Mesendoderm (in vitro differentiated cells): ENCODE results near the gene NDUFAF8.

ENCODE experiments used
- DNase-seq: peaks from one replicate; pipeline ENCODE4 v3.0.0; 2013
- H2AK5ac ChIP-seq: 2 replicates; pipeline ENCODE4 v1.6.1; 2013; ENCODE audit warnings: low read length, inconsistent platforms
- H2BK120ac ChIP-seq: 2 replicates; pipeline ENCODE4 v1.6.1; 2013; ENCODE audit warnings: low read depth, mild to moderate bottlenecking, low read length, moderate library complexity, mixed read lengths
- H2BK15ac ChIP-seq: replicated peaks from 2 replicates; pipeline ENCODE4 v1.6.1; 2013; ENCODE audit warnings: low read depth, mild to moderate bottlenecking, moderate library complexity
- H2BK5ac ChIP-seq: 2 replicates; pipeline ENCODE4 v1.6.1; 2013; ENCODE audit warnings: low read length, inconsistent platforms
- H3K18ac ChIP-seq: 2 replicates; pipeline ENCODE4 v1.6.1; 2013; ENCODE audit warnings: mild to moderate bottlenecking, low read length, mixed read lengths
- H3K23ac ChIP-seq: one replicate; pipeline ENCODE4 v1.6.1; 2013; ENCODE audit warnings: low read length
- H3K27ac ChIP-seq: 2 replicates; pipeline ENCODE4 v1.5.1; 2013; ENCODE audit warnings: low read depth, mild to moderate bottlenecking, inconsistent platforms, low read length, moderate library complexity
- H3K27me3 ChIP-seq: 2 replicates; pipeline ENCODE4 v1.6.1; 2013; ENCODE audit warnings: low read length, control low read depth, mild to moderate bottlenecking, inconsistent platforms; ENCODE audit not compliant: insufficient read depth, poor library complexity
- H3K36me3 ChIP-seq: 2 replicates; pipeline ENCODE4 v1.6.1; 2013; ENCODE audit warnings: low read length, inconsistent platforms; ENCODE audit not compliant: control insufficient read depth, insufficient read depth
- H3K4ac ChIP-seq: one replicate; pipeline ENCODE4 v1.6.1; 2013; ENCODE audit warnings: low read depth, mild to moderate bottlenecking, low read length, moderate library complexity
- H3K4me1 ChIP-seq: 2 replicates; pipeline ENCODE4 v1.6.1; 2013; ENCODE audit warnings: low read depth, low read length, inconsistent platforms; ENCODE audit not compliant: control insufficient read depth
- H3K4me2 ChIP-seq: 2 replicates; pipeline ENCODE4 v1.6.1; 2013; ENCODE audit warnings: low read length
- H3K4me3 ChIP-seq: 2 replicates; pipeline ENCODE4 v1.5.1; 2013; ENCODE audit warnings: mild to moderate bottlenecking, low read length
- H3K56ac ChIP-seq: one replicate; pipeline ENCODE4 v1.6.1; 2013; ENCODE audit warnings: low read length
- H3K79me1 ChIP-seq: 2 replicates; pipeline ENCODE4 v1.6.1; 2013; ENCODE audit warnings: low read length, inconsistent platforms
- H3K79me2 ChIP-seq: 2 replicates; pipeline ENCODE4 v1.6.1; 2013; ENCODE audit warnings: mild to moderate bottlenecking, low read length; ENCODE audit not compliant: control insufficient read depth, insufficient read depth
- H3K9ac ChIP-seq: 2 replicates; pipeline ENCODE4 v1.6.1; 2013; ENCODE audit warnings: low read length, inconsistent platforms
- H4K5ac ChIP-seq: one replicate; pipeline ENCODE4 v1.6.1; 2013; ENCODE audit warnings: low read length
- H4K8ac ChIP-seq: one replicate; pipeline ENCODE4 v1.6.1; 2013; ENCODE audit warnings: low read depth, mild to moderate bottlenecking, control low read depth, low read length, moderate library complexity
- WGBS: extraction: QIAGEN DNeasy Blood & Tissue Kit; methylation state at CpG from one replicate; pipeline ENCODE4 v1.1.7; 2013; ENCODE audit warnings: low lambda C conversion rate, missing lambda C conversion rate; ENCODE audit not compliant: insufficient coverage; ENCODE audit errors: extremely low coverage; 5-methylcytosine and 5-hydroxymethylcytosine counted together

The NDUFAF8 gene

GRCh38 chr17:81270279-81270678 is 31.2 kb downstream of the NDUFAF8 start:
- Histone ChIP-seq H3K23ac (no peak overlapping the region), H3K4ac (no peak overlapping the region), H3K79me2 (no peaks in the 10 kb centered on the region), H4K8ac (no peak overlapping the region), H4K5ac (no peak overlapping the region), H3K79me1 (no peaks in the 10 kb centered on the region), H3K4me3 (no peak overlapping the region), H3K18ac (no peak overlapping the region), H2BK5ac (no peak overlapping the region), H2BK15ac (no peak overlapping the region), H3K4me2 (no peak overlapping the region), H3K9ac (no peak overlapping the region), H2BK120ac (no peak overlapping the region), H2AK5ac (no peak overlapping the region), H3K27ac (no peak overlapping the region), H3K27me3 (no peaks in the 10 kb centered on the region), H3K36me3 (peaks cover 3% of the 10 kb centered on the region), H3K56ac (no peak overlapping the region), H3K4me1 (no peaks in the 10 kb centered on the region)
- DNase-seq = no peak
- no CpG with 5 or more reads among the region's 18 CpGs for WGBS

DNA sequence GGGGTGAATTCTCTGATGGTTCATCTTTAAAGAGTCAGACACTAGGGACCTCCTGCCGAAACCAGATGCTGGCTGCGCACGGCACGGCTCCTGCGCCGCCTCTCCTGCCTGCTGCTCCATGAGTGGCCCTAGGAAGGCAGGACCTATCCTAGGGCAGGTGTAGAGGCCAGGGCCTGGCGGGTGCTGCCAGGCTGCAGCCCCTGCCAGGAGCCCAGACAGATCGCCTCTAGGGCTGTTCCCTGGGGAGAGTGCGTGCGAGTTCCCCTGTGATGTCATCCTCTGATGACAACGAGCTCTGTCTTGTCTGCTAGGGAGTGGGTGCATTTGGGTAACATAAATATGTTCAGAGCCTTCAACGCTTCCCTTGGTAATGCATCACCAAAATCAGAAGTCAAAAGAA is 32.1 kb downstream of the NDUFAF8 start:
- Histone ChIP-seq H3K36me3 (peaks cover 3% of the 10 kb centered on the region), H3K4me1 (no peaks in the 10 kb centered on the region), H3K56ac (no peak overlapping the region), H2AK5ac (no peak overlapping the region), H4K8ac (no peak overlapping the region), H2BK120ac (no peak overlapping the region), H4K5ac (no peak overlapping the region), H3K4ac (no peak overlapping the region), H3K79me1 (no peaks in the 10 kb centered on the region), H3K27me3 (no peaks in the 10 kb centered on the region), H3K4me3 (no peak overlapping the region), H3K23ac (no peak overlapping the region), H3K79me2 (no peaks in the 10 kb centered on the region), H3K4me2 (no peak overlapping the region), H2BK15ac (no peak overlapping the region), H3K18ac (no peak overlapping the region), H3K9ac (no peak overlapping the region), H3K27ac (no peak overlapping the region), H2BK5ac (no peak overlapping the region)
- DNase-seq = no peak
- WGBS = no CpG with 5 or more reads among the region's 12 CpGs

- Histone ChIP-seq H3K23ac (no peak overlapping the region), H3K79me2 (no peaks in the 10 kb centered on the region), H3K27me3 (no peaks in the 10 kb centered on the region), H4K8ac (no peak overlapping the region), H3K79me1 (no peaks in the 10 kb centered on the region), H2BK5ac (no peak overlapping the region), H3K36me3 (peaks cover 3% of the 10 kb centered on the region), H3K4me3 (no peak overlapping the region), H3K18ac (no peak overlapping the region), H2BK15ac (no peak overlapping the region), H2AK5ac (no peak overlapping the region), H3K56ac (no peak overlapping the region), H3K4me2 (no peak overlapping the region), H3K27ac (no peak overlapping the region), H2BK120ac (no peak overlapping the region), H4K5ac (no peak overlapping the region), H3K4ac (no peak overlapping the region), H3K4me1 (no peaks in the 10 kb centered on the region), H3K9ac (no peak overlapping the region)
- DNase-seq = no peak
- WGBS = no CpG with 5 or more reads among the region's 12 CpGs
Observed at GRCh38 chr17:81272616-81273015, 33.5 kb downstream of the NDUFAF8 start.

- Histone ChIP-seq H3K4me1 (no peaks in the 10 kb centered on the region), H3K4me3 (no peak overlapping the region), H3K36me3 (peaks cover 3% of the 10 kb centered on the region), H3K27ac (no peak overlapping the region), H3K56ac (no peak overlapping the region), H4K5ac (no peak overlapping the region), H3K23ac (no peak overlapping the region), H4K8ac (no peak overlapping the region), H3K79me2 (no peaks in the 10 kb centered on the region), H2BK120ac (no peak overlapping the region), H2BK5ac (no peak overlapping the region), H2BK15ac (no peak overlapping the region), H3K4me2 (no peak overlapping the region), H3K9ac (no peak overlapping the region), H3K27me3 (no peaks in the 10 kb centered on the region), H2AK5ac (no peak overlapping the region), H3K79me1 (no peaks in the 10 kb centered on the region), H3K18ac (no peak overlapping the region), H3K4ac (no peak overlapping the region)
- no CpG with 5 or more reads among the region's 31 CpGs for WGBS
- DNase-seq = no peak
Observed at GRCh38 chr17:81273698-81274470, 34.8 kb downstream of the NDUFAF8 start.

GRCh38 chr17:81274471-81274855 is 35.3 kb downstream of the NDUFAF8 start:
- Histone ChIP-seq H3K79me2 (no peaks in the 10 kb centered on the region), H3K4me2 (no peak overlapping the region), H3K4me3 (no peak overlapping the region), H3K27me3 (no peaks in the 10 kb centered on the region), H3K4me1 (no peaks in the 10 kb centered on the region), H2BK120ac (no peak overlapping the region), H3K27ac (no peak overlapping the region), H3K36me3 (peaks cover 3% of the 10 kb centered on the region), H3K79me1 (no peaks in the 10 kb centered on the region), H3K9ac (no peak overlapping the region), H2BK15ac (no peak overlapping the region), H3K56ac (no peak overlapping the region), H3K23ac (no peak overlapping the region), H2BK5ac (no peak overlapping the region), H2AK5ac (no peak overlapping the region), H3K4ac (no peak overlapping the region), H4K8ac (no peak overlapping the region), H4K5ac (no peak overlapping the region), H3K18ac (no peak overlapping the region)
- no peak for DNase-seq
- WGBS = no CpG with 5 or more reads among the region's 14 CpGs

- Histone ChIP-seq H3K79me2 (no peaks in the 10 kb centered on the region), H2BK15ac (no peak overlapping the region), H3K36me3 (peaks cover 3% of the 10 kb centered on the region), H3K9ac (no peak overlapping the region), H3K18ac (no peak overlapping the region), H3K79me1 (no peaks in the 10 kb centered on the region), H2AK5ac (no peak overlapping the region), H3K4me3 (no peak overlapping the region), H2BK5ac (no peak overlapping the region), H4K5ac (no peak overlapping the region), H2BK120ac (no peak overlapping the region), H3K4me2 (no peak overlapping the region), H3K56ac (no peak overlapping the region), H3K4ac (no peak overlapping the region), H3K27ac (no peak overlapping the region), H3K4me1 (no peaks in the 10 kb centered on the region), H4K8ac (no peak overlapping the region), H3K23ac (no peak overlapping the region), H3K27me3 (no peaks in the 10 kb centered on the region)
- no peak for DNase-seq
- WGBS = no CpG with 5 or more reads among the region's 11 CpGs
Observed at GRCh38 chr17:81276781-81277180, 37.7 kb downstream of the NDUFAF8 start.
